ENCODE measurements around the gene ANKIB1.
"Not testable (repeated sequence)": the region's sequence is repeated elsewhere in the genome, so short reads cannot be mapped to it uniquely, and the experiment has no call there.

The ANKIB1 gene

GRCh38 chr7:92410162-92410561 lies 164.4 kb downstream of the ANKIB1 start:
- not testable (repeated sequence) for DNase-seq

DNA sequence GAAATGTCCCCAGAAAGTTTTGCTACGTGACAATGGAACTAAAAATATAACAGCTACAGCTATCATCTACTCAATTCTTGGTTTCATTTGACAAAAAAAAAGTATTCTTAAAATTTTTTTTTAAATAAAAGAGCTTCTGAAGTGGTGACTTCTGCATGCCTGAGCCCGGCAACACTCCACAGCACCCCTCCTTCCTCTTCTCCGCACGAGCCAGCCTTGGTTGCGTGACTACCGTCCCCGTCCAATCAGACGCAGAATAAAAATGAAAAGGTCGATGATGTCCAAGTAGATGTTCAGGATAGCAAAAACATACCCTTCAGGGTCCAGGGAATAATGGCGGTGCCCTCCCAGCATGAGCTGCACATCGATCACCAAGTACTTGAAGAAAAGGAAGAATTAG lies 167.0 kb downstream of the ANKIB1 start:
- no peak for DNase-seq

DNA sequence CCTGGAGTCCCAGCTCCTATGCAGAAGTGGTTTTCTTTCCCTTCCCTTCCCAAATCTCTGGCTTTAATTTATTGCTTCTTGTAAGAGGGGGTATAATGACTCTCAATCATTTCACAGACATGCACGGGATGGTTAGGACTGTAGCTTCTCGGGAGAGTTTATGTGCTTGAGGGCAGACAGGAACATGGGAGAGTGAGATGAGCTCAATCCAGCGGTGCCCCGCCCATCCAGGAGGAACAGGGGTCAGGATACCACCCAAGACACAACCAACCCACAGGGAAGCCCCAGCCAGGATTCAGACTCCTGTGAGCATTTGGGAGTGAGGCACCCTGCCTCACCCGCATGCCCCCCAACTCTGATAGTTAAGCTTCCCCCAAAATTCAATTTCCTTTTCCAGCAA lies 167.8 kb downstream of the ANKIB1 start:
- DNase-seq: no peak

DNA sequence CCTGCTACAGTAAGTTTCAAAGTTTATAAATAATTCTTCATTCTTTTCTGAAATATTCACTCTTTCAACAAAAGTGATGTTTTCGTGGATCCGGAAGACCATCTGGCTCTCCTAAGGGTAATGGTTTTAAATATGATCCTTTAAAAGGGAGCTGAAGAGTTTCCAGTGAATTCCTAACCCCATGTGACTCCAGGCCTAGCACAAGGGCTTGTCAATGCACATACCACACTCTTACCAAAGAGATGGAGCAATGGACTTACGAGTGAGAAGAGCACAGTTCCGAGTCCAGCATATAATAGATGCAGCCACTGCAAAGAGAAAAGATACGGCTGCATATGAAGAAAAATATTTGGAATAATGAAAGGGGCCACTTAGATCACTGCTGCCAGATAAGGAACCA lies 169.5 kb downstream of the ANKIB1 start:
- DNase-seq: no peak

DNA sequence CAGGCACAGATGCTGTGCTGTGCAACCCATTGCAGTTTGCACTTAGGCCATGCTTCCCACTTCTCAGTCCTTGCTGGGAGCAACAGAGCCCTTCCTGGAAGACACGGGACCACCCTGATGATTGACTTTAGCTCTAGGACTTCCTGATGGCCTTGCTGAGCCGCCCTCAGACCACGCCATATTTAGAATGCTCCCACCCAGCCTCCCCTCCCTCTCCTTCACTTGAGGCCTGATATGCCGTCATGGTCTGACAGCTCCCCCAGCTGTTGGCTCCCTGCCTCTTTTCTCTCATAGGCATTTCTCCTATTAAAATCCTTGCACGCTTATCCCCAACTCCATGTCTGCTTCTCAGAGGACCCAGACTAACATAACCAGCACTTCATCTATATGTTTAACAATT lies 172.1 kb downstream of the ANKIB1 start:
- no peak for DNase-seq

- DNase-seq: peak; percentile 70
Measured at GRCh38 chr7:92421676-92422435, 176.1 kb downstream of the ANKIB1 start.

DNA sequence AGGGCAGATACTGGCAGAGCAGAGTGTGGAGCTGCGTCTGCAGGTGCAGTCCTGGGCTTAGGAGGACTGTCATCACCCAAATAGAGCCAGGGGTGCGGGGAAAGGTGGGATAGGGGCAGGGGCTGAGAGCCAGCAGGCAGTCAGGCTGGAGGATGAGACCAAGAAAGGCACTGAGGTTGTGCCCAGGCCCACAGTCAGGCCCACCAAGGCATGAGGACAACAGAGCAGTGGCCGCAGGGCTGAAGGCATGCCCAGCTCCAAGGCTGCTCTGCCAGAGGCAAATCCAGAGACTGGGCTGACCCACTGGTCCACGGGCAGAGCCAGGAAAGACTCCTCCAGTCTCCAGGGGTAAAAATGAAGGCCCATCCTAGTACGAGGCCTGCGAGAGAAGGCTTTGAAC lies 177.2 kb downstream of the ANKIB1 start:
- DNase-seq: no peak

GRCh38 chr7:92423710-92424131 lies 177.9 kb downstream of the ANKIB1 start:
- peak; percentile 42 for DNase-seq

DNA sequence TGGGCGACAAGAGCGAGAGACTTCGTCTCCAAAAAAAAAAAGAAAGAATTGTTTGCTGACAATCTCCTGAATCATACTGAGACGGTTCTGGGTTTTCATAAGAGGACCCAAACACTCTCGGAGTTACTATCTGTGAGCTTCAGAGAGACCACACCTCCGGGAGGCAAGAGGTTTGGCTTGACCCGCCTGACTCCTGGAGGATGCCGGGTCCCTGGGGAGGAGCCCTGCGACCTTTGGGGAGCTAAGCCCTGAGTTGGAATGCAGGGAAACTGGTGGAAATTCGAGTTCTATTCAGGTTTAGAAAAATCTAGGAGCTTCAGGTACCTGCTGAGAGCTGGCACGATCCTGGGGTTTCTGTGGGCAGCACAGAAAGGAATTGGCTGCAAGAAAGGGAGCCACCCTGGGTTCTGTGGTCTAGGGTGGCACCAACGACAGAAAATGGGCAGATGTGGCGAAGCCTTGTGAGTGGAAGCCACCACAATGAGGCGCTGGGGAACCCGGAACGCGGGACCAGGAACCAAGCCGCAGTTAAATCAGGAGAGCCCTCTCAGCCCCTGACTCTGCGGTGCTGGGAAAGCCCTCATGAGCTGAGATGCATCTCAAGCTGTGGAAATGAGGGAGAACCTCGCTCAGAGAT lies 179.7 kb downstream of the ANKIB1 start:
- peak; percentile 73 for DNase-seq

DNA sequence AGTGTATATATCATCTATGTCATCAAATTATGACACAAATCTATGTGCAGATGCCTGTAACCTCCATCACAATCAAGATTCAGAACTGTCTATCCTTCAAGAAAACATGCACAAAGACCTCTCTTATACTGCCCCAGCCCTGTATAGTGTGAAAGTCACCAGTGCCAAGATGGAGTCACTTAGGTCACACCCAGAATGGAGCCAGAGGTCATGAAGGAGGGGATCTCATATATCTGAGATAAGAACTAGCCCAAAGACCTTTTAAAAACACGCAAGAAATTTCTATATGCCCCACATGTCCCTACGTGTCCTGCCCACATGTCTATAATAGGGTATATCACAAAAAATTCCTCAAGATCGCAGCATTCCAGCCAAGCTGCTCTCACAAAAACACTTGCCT lies 181.4 kb downstream of the ANKIB1 start:
- DNase-seq: no peak

GRCh38 chr7:92432299-92432946 lies 186.6 kb downstream of the ANKIB1 start:
- no peak for DNase-seq

DNA sequence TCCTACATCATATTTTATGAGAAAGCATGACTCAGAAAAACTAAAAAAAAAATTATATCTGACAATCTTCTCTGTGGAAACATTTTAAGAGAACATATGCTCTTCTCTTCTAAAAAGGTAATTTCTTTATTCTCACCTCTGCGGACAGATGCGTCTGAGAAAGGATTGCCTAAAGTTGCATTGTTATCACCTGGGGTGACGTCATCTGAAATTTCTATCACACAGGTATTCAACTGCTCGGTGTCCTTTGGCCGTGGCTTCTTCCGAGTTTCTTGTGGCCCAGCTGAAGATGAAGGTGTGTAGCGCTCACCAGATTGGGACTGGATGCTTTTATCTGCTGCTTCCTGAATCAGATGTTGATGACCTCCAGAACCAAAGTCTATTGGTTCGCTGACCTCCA lies 187.2 kb downstream of the ANKIB1 start:
- no peak for DNase-seq

GRCh38 chr7:92435542-92435941 lies 189.8 kb downstream of the ANKIB1 start:
- DNase-seq: no peak

- no peak for DNase-seq
Measured at GRCh38 chr7:92436612-92437445, 191.1 kb downstream of the ANKIB1 start.

- no peak for DNase-seq
Measured at GRCh38 chr7:92437956-92438491, 192.2 kb downstream of the ANKIB1 start.

- DNase-seq: peak; percentile 67
Measured at GRCh38 chr7:92442720-92443119, 196.9 kb downstream of the ANKIB1 start.

DNA sequence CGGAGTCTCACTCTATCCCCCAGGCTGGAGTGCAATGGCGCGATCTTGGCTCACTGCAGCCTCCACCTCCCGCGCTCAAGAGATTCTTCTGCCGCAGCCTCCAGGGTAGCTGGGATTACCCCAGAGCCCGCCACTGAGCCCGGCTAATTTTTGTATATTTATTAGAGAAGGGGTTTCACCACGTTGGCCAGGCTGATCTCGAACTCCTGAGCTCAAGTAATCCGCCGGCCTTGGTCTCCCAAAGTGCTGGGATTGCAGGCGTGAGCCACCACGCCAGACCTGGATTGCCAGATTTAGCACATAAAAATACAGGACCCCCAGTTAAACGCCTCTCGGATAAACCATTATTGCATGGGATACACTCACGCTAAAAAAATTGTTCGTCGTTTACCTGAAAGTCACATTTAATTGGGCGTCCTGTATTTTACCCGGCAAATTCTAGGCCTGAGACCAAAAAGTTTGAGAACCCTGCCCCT lies 201.1 kb downstream of the ANKIB1 start:
- no peak for DNase-seq

GRCh38 chr7:92447345-92448204 lies 201.8 kb downstream of the ANKIB1 start, which contains the start of gene GATAD1:
Gene GATAD1 (plus strand): TSS chr7:92447482. CDS start chr7:92447730, 248 bp downstream.
- DNase-seq: peak; percentile 96

GRCh38 chr7:92448205-92448747 lies 202.5 kb downstream of the ANKIB1 start:
- peak; percentile 85 for DNase-seq

Measured in hematopoietic multipotent progenitor cell treated with erythropoietin and hydrocortisone succinate and interleukin-3 and kit ligand, for 4 days (in vitro differentiated cells).